Astrocyte (in vitro differentiated cells and primary cell): ENCODE results near the gene TLK2. TPM values are rescaled to one million over a fixed set of nuclear protein-coding genes. Genes with fewer than 3 reads are reported as not detected.

Experiments
- DNase-seq: peaks from one replicate; pipeline ENCODE4 v3.0.0-alpha.2; 2010; ENCODE audit warnings: low read depth
- FAIRE-seq: peaks from 2 replicates; lab custom pipeline; 2011; peaks lifted over from hg19 to GRCh38; lab: Jason Lieb, UNC
- H2AFZ ChIP-seq: 2 replicates; pipeline ENCODE4 v1.6.0; 2012; ENCODE audit warnings: low read depth, low read length, inconsistent platforms
- H3K27ac ChIP-seq: 2 replicates; pipeline ENCODE4 v1.5.1; 2011; ENCODE audit warnings: low read depth, low read length, inconsistent platforms
- H3K27me3 ChIP-seq: 2 replicates; pipeline ENCODE4 v1.6.0; 2011; ENCODE audit warnings: low read length, inconsistent platforms; ENCODE audit not compliant: insufficient read depth
- H3K36me3 ChIP-seq: 2 replicates; pipeline ENCODE4 v1.5.1; 2011; ENCODE audit warnings: low read length, inconsistent platforms; ENCODE audit not compliant: insufficient read depth
- H3K4me1 ChIP-seq: 2 replicates; pipeline ENCODE4 v1.5.1; 2011; ENCODE audit warnings: low read length, inconsistent platforms; ENCODE audit not compliant: insufficient read depth
- H3K4me2 ChIP-seq: 2 replicates; pipeline ENCODE4 v1.6.0; 2012; ENCODE audit warnings: low read length, inconsistent platforms
- H3K4me3 ChIP-seq: 2 replicates; pipeline ENCODE4 v1.5.1; 2011; ENCODE audit warnings: low read depth, mild to moderate bottlenecking, low read length, inconsistent platforms; ENCODE audit not compliant: insufficient read depth
- H3K79me2 ChIP-seq: 2 replicates; pipeline ENCODE4 v1.6.0; 2012; ENCODE audit warnings: mild to moderate bottlenecking, low read length, inconsistent platforms; ENCODE audit not compliant: insufficient read depth
- H3K9ac ChIP-seq: 2 replicates; pipeline ENCODE4 v1.6.0; 2012; ENCODE audit warnings: mild to moderate bottlenecking, low read length, inconsistent platforms
- H3K9me3 ChIP-seq: 2 replicates; pipeline ENCODE4 v1.5.1; 2012; ENCODE audit warnings: low read depth, mild to moderate bottlenecking, low read length, inconsistent platforms; ENCODE audit not compliant: insufficient read depth
- H4K20me1 ChIP-seq: 2 replicates; pipeline ENCODE4 v1.6.0; 2012; ENCODE audit warnings: low read length, inconsistent platforms; ENCODE audit not compliant: insufficient read depth
- H3K27ac Mint-ChIP-seq: one replicate; pipeline ENCODE4 v1.8.0; 2021; ENCODE audit warnings: mild to moderate bottlenecking, mixed read lengths; ENCODE audit not compliant: unreplicated experiment
- H3K27me3 Mint-ChIP-seq: one replicate; pipeline ENCODE4 v1.8.0; 2021; ENCODE audit warnings: low read depth, mixed read lengths; ENCODE audit not compliant: unreplicated experiment
- H3K36me3 Mint-ChIP-seq: one replicate; pipeline ENCODE4 v1.8.0; 2021; ENCODE audit warnings: low read depth, mixed read lengths; ENCODE audit not compliant: unreplicated experiment
- H3K4me1 Mint-ChIP-seq: one replicate; pipeline ENCODE4 v1.8.0; 2021; ENCODE audit warnings: low read depth, mixed read lengths; ENCODE audit not compliant: unreplicated experiment
- H3K4me3 Mint-ChIP-seq: one replicate; pipeline ENCODE4 v1.8.0; 2021; ENCODE audit warnings: mild to moderate bottlenecking, moderate library complexity, mixed read lengths; ENCODE audit not compliant: unreplicated experiment
- H3K9me3 Mint-ChIP-seq: one replicate; pipeline ENCODE4 v1.8.0; 2021; ENCODE audit warnings: mild to moderate bottlenecking, mixed read lengths; ENCODE audit not compliant: unreplicated experiment
- EZH2 ChIP-seq: IDR thresholded peaks from 2 replicates; pipeline ENCODE4 v1.6.1; 2012; ENCODE audit warnings: mild to moderate bottlenecking, low read length, inconsistent platforms; ENCODE audit not compliant: insufficient read depth
- total RNA-seq: library from RNA; stranded (reverse); gene quantifications from 2 replicates; pipeline ENCODE4 v1.2.1, GENCODE V29; 2021
- TF ChIP-seq, protein P1 (sequence below): IDR thresholded peaks from 2 replicates; pipeline ENCODE4 v1.5.1; 2011; ENCODE audit warnings: low read depth, mild to moderate bottlenecking, inconsistent platforms, low read length, moderate library complexity; ENCODE audit not compliant: insufficient read depth

The TLK2 gene
- total RNA-seq, 1 donor from 2014 or later: 53.0 TPM

DNA sequence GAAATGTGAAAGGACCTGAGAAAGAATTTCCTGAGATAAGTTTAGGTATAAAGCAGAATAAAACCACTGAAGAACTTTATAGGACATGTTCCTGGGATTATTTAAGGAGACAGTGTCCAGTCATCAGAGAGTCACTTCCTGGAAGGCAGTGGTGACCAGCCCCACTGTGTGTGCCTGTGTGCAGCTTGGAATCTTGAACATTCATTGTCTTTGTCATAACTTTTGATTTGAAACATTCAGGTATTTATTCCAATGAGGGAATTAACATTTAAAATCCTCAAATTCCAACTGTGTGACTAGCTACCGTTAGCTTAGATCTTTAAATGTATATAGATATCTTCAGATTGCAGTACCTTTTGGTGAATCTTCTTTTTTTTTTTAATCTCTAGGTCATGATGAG lies 87.2 kb downstream of the TLK2 start:
- H3K4me2 ChIP-seq: peak overlapping the region; percentile 55
- peaks cover 26% of the 10 kb centered on the region for H3K36me3 Mint-ChIP-seq
- DNase-seq (peak; percentile 80), FAIRE-seq (peak; percentile 59)
- H3K4me1 Mint-ChIP-seq: peaks cover 13% of the 10 kb centered on the region
- H3K4me3 ChIP-seq: no peak overlapping the region
- H3K27me3 ChIP-seq: no peaks in the 10 kb centered on the region
- H3K79me2 ChIP-seq: peaks cover 8% of the 10 kb centered on the region
- peak overlapping the region; percentile 70 for H3K27ac ChIP-seq
- no peaks in the 10 kb centered on the region for H3K9me3 Mint-ChIP-seq
- peaks cover 6% of the 10 kb centered on the region for H3K36me3 ChIP-seq
- H3K27ac Mint-ChIP-seq: peak overlapping the region; percentile 63
- H3K27me3 Mint-ChIP-seq: no peaks in the 10 kb centered on the region
- H3K9me3 ChIP-seq: no peaks in the 10 kb centered on the region
- no peak overlapping the region for H2AFZ ChIP-seq
- peaks cover 18% of the 10 kb centered on the region for H3K4me1 ChIP-seq
- H4K20me1 ChIP-seq: no peaks in the 10 kb centered on the region
- TF ChIP-seq, protein P1, sequence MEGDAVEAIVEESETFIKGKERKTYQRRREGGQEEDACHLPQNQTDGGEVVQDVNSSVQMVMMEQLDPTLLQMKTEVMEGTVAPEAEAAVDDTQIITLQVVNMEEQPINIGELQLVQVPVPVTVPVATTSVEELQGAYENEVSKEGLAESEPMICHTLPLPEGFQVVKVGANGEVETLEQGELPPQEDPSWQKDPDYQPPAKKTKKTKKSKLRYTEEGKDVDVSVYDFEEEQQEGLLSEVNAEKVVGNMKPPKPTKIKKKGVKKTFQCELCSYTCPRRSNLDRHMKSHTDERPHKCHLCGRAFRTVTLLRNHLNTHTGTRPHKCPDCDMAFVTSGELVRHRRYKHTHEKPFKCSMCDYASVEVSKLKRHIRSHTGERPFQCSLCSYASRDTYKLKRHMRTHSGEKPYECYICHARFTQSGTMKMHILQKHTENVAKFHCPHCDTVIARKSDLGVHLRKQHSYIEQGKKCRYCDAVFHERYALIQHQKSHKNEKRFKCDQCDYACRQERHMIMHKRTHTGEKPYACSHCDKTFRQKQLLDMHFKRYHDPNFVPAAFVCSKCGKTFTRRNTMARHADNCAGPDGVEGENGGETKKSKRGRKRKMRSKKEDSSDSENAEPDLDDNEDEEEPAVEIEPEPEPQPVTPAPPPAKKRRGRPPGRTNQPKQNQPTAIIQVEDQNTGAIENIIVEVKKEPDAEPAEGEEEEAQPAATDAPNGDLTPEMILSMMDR: no peak
- TF ChIP-seq EZH2: no peak
- H3K9ac ChIP-seq: peak overlapping the region; percentile 20
- H3K4me3 Mint-ChIP-seq: no peak overlapping the region

DNA sequence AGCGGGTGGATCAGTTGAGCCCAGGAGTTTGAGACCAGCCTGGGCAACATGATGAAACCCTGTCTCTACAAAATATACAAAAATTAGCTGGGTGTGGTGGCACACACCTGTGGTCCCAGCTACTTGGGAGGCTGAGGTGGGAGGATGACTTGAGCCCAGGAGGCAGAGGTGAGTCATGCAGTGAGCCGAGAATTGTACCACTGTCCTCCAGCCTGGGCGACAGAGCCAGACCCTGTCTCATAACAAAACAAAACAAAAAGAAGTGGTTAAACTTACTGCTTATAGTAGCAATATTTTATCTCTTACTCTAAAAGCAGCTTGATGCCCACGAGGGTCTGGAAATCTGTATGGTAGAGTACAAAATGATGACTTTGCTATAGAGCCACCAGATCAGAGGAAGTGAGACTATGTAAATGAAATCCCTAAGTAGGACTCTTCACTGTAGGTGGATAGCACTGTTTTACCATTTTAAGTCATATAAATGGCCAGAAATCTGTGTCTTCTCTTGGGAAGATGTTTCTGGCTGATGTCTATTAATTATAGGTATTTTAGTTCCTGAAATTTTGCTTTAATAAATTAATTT lies 88.5 kb downstream of the TLK2 start:
- Mint-ChIP-seq H3K27ac (no peak overlapping the region), H3K27me3 (no peaks in the 10 kb centered on the region), H3K4me1 (peaks cover 13% of the 10 kb centered on the region), H3K4me3 (no peak overlapping the region), H3K36me3 (peaks cover 26% of the 10 kb centered on the region), H3K9me3 (no peaks in the 10 kb centered on the region)
- Histone ChIP-seq H3K79me2 (peaks cover 12% of the 10 kb centered on the region), H3K9me3 (no peaks in the 10 kb centered on the region), H3K36me3 (peaks cover 6% of the 10 kb centered on the region), H3K27me3 (no peaks in the 10 kb centered on the region), H3K4me1 (peaks cover 18% of the 10 kb centered on the region), H2AFZ (no peak overlapping the region), H3K9ac (no peak overlapping the region), H3K4me2 (no peak overlapping the region), H3K27ac (peak overlapping the region; percentile 70), H4K20me1 (no peaks in the 10 kb centered on the region), H3K4me3 (no peak overlapping the region)
- FAIRE-seq: no peak
- TF ChIP-seq, protein P1: no peak
- TF ChIP-seq EZH2: no peak
- DNase-seq: no peak

DNA sequence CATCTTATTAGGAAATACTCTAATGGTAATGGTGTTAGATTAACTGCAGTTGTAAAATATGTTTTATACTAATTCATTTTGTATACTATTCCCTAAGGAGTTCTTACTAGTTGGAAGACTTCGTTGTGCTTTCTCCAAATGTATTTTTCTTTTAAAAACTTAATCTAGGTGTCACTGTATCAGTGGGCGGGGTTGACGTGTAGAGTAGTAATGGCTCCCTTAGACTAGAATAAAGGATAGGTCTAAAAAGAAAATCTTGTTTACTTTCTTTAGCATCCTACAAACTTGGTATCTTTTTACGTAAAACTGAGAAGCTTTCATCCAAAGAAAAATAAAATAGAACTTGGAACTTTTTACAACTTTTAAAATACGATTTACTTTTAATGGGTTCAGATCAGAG lies 93.9 kb downstream of the TLK2 start:
- TF ChIP-seq EZH2: no peak
- TF ChIP-seq, protein P1: no peak
- Histone ChIP-seq H2AFZ (no peak overlapping the region), H3K27me3 (no peaks in the 10 kb centered on the region), H3K79me2 (peaks cover 12% of the 10 kb centered on the region), H3K27ac (peak overlapping the region; percentile 56), H3K4me3 (no peak overlapping the region), H3K36me3 (peaks cover 12% of the 10 kb centered on the region), H3K4me2 (peak overlapping the region; percentile 22), H3K4me1 (peaks cover 4% of the 10 kb centered on the region), H3K9ac (no peak overlapping the region), H3K9me3 (no peaks in the 10 kb centered on the region), H4K20me1 (no peaks in the 10 kb centered on the region)
- no peak for DNase-seq
- no peak for FAIRE-seq
- H3K4me3 Mint-ChIP-seq: no peak overlapping the region
- no peak overlapping the region for H3K27ac Mint-ChIP-seq
- H3K4me1 Mint-ChIP-seq: peaks cover 11% of the 10 kb centered on the region
- no peaks in the 10 kb centered on the region for H3K9me3 Mint-ChIP-seq
- peaks cover 16% of the 10 kb centered on the region for H3K36me3 Mint-ChIP-seq
- H3K27me3 Mint-ChIP-seq: no peaks in the 10 kb centered on the region
